NCI-H524 treated with DMSO at 0.1 percent for 48 hours (cell line): ENCODE results near the gene SV2B.
A peak's percentile ranks its signal among the peaks of the same experiment; 100 is the strongest.

Experiments used
- DNase-seq: peaks from one replicate; lab custom pipeline; 2025; lab: John Stamatoyannopoulos, UW

SV2B gene

DNA sequence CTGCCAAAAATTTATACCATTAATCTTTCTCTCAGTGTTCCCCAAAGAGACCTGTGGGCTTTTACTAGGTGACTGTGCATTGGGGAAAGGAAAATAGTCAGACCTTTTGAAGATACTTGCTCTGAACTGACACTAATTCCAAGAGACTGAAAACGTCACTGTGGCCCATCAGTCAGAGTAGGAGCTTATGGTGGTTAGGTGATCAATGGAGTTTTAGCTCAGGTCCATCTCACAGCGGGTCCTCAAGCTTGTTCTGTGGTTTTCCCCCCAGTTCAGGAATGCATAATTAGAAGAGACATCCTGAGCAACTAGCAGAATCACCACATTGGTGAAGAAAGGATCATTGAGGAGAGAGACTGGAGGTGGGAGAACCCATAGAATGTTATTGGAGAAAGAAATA is 134.7 kb downstream of the SV2B start:
- no peak for DNase-seq

DNA sequence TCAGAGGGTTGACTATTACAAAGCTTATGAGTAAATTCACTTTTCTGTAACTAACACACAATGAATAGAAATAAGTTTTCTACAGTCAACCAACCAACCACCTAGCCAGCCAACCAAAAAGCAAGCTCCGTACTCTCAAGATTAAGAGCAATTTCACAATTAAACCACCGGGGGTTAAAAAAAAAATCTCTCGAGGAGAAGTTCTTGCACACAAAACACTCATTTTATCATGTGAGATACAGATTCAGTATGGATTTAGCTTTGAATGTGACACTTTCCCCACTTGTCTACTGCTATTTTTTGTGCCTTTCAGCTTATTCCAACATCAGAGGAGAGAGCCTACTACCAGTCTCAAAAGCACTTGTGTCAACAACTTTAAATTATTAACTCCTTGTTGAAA is 135.3 kb downstream of the SV2B start:
- no peak for DNase-seq

DNA sequence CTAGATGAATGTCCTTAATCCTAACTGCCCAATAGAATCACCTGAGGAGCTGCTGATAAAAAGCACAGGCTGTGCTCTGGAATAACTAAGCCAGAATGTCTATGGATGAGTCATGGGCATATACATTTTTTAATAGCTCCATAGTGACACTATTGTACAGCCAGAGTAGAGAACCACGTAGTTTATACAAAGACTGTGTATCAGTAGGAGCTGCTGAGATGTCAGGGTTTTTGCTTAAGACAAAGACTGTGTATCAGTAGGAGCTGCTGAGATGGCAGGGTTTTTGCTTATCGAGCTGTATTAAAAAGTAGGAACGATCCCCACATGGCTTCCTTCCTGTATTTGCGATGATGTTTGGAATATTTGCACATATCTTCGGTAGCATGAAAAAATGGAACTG is 137.4 kb downstream of the SV2B start:
- DNase-seq: no peak

- no peak for DNase-seq
These were observed 138.8 kb downstream of the SV2B start for GRCh38 chr15:91238644-91239425.

- DNase-seq: no peak
These were observed 143.8 kb downstream of the SV2B start for GRCh38 chr15:91243826-91244225.

GRCh38 chr15:91244919-91245318 is 144.9 kb downstream of the SV2B start:
- DNase-seq: no peak

GRCh38 chr15:91246998-91247397 is 146.9 kb downstream of the SV2B start:
- DNase-seq: no peak

- DNase-seq: no peak
These were observed 149.5 kb downstream of the SV2B start for GRCh38 chr15:91249591-91249990.

- DNase-seq: no peak
These were observed 152.3 kb downstream of the SV2B start for GRCh38 chr15:91252322-91252721.

- no peak for DNase-seq
These were observed 152.7 kb downstream of the SV2B start for GRCh38 chr15:91252756-91253155.

GRCh38 chr15:91253605-91254004 is 153.5 kb downstream of the SV2B start:
- no peak for DNase-seq

DNA sequence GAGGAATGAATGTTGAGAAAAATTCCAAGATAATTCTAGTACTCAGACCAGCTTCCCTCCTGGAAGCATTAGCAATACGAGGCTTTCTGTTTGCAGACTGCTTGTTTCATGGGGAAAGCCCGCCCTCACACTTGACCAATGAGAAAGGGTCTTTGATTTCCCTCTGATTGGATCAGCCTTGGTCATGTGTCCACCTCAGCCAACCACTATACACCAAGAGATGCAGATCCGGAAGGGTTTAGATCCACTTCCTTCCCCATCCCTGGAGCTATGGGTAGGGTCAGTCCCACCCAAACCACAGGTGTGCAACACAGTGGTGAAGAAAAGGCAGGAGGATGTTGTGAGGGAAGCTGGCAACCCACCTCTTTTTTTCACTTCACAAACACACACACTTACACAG is 154.7 kb downstream of the SV2B start:
- DNase-seq: no peak

- peak; percentile 47 for DNase-seq
These were observed 155.7 kb downstream of the SV2B start for GRCh38 chr15:91255670-91256192.

DNA sequence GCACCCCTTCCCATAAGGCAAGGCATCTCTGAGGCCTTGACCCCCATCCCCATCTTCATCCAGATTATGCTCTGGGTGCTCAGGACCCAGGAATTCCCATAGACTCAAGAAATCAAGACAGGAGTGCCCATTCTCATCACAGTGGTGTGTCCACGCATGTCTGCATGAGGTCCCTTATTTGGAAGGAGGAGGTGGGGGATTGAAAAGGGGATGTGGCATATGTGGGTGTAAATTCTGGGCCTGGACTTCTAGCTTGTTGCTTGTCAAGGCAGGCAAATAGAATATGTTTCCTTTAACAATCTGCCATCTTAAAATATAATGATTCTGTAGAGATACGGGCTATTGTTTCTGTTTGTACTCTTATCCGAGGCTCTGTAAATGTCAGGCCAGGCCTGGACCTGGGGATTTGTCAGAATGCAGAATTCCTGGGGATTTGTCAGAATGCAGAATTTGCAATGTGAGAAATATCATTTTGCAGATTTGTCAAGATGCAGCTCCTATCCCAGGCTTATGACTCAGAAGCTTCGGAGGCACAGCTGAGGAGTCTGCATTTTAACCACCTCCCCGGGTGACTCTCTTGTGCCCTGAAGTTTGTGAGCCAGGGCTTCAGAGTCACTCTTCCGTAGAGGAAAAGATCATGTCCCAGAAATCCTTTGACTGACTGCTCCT is 157.8 kb downstream of the SV2B start:
- no peak for DNase-seq

GRCh38 chr15:91258415-91258759 is 158.3 kb downstream of the SV2B start:
- no peak for DNase-seq

- DNase-seq: no peak
These were observed 159.0 kb downstream of the SV2B start for GRCh38 chr15:91259077-91259476.

DNA sequence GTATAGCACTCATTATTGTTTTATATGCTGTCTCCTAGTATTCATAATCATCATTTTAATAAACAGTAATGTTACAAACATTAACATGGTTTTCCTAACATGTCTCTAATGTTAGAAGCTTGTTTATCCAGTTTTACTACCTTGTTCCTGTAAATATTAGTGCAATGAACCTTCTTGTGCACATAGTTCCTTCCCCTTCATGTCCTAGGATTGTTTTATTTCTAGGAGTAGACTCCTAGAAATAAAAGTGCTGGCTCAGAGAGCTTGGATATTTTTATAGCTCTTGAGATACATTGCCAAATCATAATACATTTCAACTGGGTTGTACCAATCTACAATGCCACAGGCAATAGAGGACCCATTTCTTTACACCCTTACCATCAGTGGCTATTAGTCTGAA is 161.3 kb downstream of the SV2B start:
- DNase-seq: no peak

DNA sequence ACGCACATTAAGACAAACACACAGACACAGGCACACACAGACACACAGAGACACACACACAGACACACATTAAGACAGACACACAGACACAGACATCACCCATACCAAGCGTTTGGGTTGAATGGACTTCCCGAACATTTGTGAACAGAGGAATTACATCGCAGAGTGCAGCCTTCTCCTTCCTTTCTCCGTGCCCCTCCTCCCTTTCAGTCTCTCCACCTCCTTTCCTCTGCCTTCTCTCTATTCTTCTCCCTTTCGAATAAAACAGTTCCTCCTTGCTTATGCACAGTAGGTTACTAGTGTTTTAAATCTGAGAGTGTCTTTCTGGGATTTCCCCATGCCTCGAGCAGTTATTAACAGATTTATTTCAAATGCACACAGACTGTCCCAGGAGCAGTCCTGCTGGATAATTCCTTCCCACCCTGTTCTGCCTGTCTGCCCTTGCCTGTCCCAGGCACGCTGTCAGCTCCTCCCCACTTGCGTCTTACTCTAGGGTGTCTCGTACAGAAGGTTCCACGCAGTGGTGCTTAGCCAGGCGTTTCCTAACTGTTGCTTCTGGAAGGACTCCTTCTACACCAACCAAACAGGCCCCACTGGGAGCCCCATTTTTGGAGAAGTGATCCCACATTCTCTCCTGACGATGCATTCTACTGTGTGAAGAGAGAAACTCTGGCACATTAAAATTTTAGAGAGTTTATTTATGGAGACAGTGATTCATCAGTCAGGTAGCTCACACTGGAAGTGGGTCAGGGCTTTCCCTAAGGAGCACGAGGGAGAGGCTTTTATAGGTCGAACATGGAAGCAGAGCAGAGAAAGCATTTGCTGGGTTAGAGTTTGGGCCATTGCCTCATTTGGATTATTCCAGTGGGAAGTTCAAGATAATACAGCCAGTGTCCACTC is 163.8 kb downstream of the SV2B start:
- no peak for DNase-seq

DNA sequence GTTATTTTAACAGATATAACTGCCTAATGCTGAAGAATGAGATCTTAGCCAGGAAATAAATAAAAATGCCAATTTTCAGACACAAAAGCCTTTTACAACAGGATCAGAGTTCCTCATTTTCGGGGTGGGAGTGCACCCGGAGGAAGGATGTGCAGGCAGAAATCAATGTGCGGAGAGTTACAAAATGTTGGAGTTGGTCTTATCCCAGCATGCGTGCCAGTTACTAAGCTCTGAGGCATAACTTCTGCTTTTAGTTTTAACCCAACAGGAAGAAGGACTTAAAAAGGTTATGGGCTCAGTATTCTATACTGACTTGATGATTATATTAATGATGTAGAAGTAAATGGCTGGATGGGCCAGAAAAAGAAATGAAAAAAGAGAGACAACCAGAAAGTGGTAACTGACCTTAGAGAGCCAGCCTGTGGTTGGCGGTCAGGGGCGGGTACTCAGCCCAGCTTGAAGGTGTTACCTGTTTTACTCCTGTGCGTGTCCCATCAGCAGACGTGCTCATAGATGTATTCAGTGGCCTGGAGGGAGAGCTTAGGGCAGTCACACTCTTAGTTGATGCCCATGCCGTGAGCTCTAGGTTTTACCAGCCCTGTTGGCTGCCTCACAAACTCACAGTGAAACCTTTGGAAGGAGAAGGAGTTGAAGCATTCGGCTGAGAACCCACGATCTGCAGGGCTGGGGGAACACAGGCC is 164.7 kb downstream of the SV2B start:
- no peak for DNase-seq

GRCh38 chr15:91265416-91265940 is 165.4 kb downstream of the SV2B start:
- DNase-seq: no peak

GRCh38 chr15:91268510-91268909 is 168.5 kb downstream of the SV2B start:
- no peak for DNase-seq

DNA sequence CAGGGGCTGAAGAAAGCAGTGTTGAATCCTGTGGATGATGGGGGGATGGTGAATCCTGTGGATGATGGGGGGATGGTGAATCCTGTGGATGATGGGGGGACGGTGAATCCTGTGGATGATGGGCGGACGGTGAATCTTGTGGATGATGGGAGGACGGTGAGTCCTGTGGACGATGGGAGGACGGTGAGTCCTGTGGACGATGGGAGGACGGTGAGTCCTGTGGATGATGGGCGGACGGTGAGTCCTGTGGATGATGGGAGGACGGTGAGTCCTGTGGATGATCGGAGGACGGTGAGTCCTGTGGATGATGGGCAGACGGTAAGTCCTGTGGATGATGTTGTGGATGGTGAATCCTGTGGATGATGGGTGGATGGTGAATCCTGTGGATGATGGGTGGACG is 170.7 kb downstream of the SV2B start:
- DNase-seq: no peak
